Erythroblast (primary cell): ENCODE measurements around the gene RTCA.

Source experiments
- GATA1 ChIP-seq: IDR thresholded peaks from 2 replicates; pipeline ENCODE4 v1.6.1; 2011; ENCODE audit warnings: low read depth, mild to moderate bottlenecking, control low read depth, low read length, moderate library complexity
- POLR2A ChIP-seq: IDR thresholded peaks from 2 replicates; pipeline ENCODE4 v1.6.1; 2011; ENCODE audit warnings: mild to moderate bottlenecking, low read length

- no peak for TF ChIP-seq POLR2A
- TF ChIP-seq GATA1, result no peak
Measured at GRCh38 chr1:100316622-100317021, 50.6 kb downstream of the RTCA start.
